Colon (tissue), 2 donors: Measurements from ENCODE around the gene SLK.

Experiments used
- FAIRE-seq: peaks from 2 replicates; lab custom pipeline; 2012; peaks lifted over from hg19 to GRCh38; lab: Jason Lieb, UNC
- donor health status: control.
- donor health status: control.

The SLK gene

GRCh38 chr10:103990531-103990930, 23.6 kb downstream of the SLK start:
- no peak for FAIRE-seq

GRCh38 chr10:103991393-103992128, 24.6 kb downstream of the SLK start:
- no peak for FAIRE-seq

- no peak for FAIRE-seq
Measured at GRCh38 chr10:103995134-103995533, 28.2 kb downstream of the SLK start.

- no peak for FAIRE-seq
Measured at GRCh38 chr10:103998805-103999204, 31.9 kb downstream of the SLK start.

- FAIRE-seq, result no peak
Measured at GRCh38 chr10:104002911-104003310, 36.0 kb downstream of the SLK start.

GRCh38 chr10:104005172-104005863, 38.4 kb downstream of the SLK start:
- no peak for FAIRE-seq

- FAIRE-seq, result no peak
Measured at GRCh38 chr10:104011904-104012303, 45.0 kb downstream of the SLK start.

GRCh38 chr10:104013489-104013888, 46.5 kb downstream of the SLK start:
- FAIRE-seq, result no peak

GRCh38 chr10:104014176-104014575, 47.2 kb downstream of the SLK start:
- FAIRE-seq, result no peak

GRCh38 chr10:104016661-104017060, 49.7 kb downstream of the SLK start:
- no peak for FAIRE-seq

- FAIRE-seq, result no peak
Measured at GRCh38 chr10:104018471-104018870, 51.5 kb downstream of the SLK start.

GRCh38 chr10:104020020-104020419, 53.1 kb downstream of the SLK start:
- no peak for FAIRE-seq

- no peak for FAIRE-seq
Measured at GRCh38 chr10:104021246-104021645, 54.3 kb downstream of the SLK start.

GRCh38 chr10:104022026-104022425, 55.1 kb downstream of the SLK start:
- no peak for FAIRE-seq

- no peak for FAIRE-seq
Measured at GRCh38 chr10:104025524-104025923, 58.6 kb downstream of the SLK start.

GRCh38 chr10:104026762-104027161, 59.8 kb downstream of the SLK start:
- FAIRE-seq, result no peak

- FAIRE-seq, result no peak
Measured at GRCh38 chr10:104028146-104028545, 61.2 kb downstream of the SLK start.

GRCh38 chr10:104028823-104029520, 62.0 kb downstream of the SLK start:
- no peak for FAIRE-seq

- no peak for FAIRE-seq
Measured at GRCh38 chr10:104029521-104029860, 62.6 kb downstream of the SLK start.

- FAIRE-seq, result no peak
Measured at GRCh38 chr10:104031631-104032030, 64.7 kb downstream of the SLK start.

- FAIRE-seq, result no peak
Measured at GRCh38 chr10:104032144-104032775, 65.3 kb downstream of the SLK start.

GRCh38 chr10:104033401-104033930, 66.5 kb downstream of the SLK start:
- FAIRE-seq, result no peak

GRCh38 chr10:104033966-104034365, 67.0 kb downstream of the SLK start:
- no peak for FAIRE-seq
